Measurements from ENCODE around the gene LCOR.

The LCOR gene

DNA sequence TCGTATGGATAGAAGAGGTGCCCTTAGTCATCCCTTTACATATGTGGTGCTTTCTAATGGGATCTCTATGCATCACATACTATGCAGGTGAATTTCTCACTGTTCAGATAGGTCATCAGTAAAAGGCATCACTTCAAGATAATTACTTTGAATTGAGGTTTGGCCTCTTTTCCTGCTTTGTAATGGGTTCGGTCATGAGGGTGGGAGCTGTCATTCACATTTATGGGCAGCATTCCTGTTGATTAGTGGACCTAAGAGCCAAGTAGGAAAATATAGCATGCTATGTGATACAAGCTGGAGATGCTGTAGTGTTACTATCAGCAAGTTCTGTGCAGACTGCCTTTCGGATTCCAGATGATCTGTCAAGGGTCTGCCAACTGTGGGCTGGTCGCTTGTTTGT lies 156.3 kb downstream of the LCOR start:
- no peak for DNase-seq

- no peak for DNase-seq
These were observed 159.3 kb downstream of the LCOR start for GRCh38 chr10:96991313-96991841.

- no peak for DNase-seq
These were observed 160.6 kb downstream of the LCOR start for GRCh38 chr10:96992721-96993120.

- DNase-seq, result no peak
These were observed 163.8 kb downstream of the LCOR start for GRCh38 chr10:96995851-96996250.

GRCh38 chr10:96996275-96996965 lies 164.3 kb downstream of the LCOR start:
- no peak for DNase-seq

DNA sequence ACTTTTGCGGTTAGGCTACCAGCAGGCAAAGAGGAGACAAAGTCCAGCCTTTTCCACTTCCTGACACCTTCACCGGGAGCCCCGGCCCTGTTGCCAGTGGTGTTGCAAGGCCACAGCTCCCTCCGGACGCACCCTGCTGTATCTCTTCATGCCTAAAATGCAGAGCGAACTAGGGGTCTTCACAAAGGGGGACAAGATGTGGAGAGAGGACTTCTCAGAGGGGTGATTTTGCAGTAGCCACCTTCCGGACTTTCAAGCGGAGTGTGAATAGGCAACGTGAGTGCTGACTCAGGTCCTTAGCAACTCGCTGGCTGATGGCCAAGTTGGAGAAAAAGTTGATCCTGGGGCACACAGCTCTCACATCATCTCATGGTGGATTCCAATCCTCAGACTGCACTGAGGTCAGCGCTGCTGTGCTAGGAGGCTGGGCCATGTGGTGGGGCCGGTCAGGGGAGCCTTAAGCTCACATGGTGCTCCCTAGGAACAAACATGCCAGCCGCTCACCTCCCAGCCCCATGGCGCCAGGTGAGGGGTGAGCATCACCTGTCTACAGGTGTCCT lies 166.3 kb downstream of the LCOR start:
- no peak for DNase-seq

DNA sequence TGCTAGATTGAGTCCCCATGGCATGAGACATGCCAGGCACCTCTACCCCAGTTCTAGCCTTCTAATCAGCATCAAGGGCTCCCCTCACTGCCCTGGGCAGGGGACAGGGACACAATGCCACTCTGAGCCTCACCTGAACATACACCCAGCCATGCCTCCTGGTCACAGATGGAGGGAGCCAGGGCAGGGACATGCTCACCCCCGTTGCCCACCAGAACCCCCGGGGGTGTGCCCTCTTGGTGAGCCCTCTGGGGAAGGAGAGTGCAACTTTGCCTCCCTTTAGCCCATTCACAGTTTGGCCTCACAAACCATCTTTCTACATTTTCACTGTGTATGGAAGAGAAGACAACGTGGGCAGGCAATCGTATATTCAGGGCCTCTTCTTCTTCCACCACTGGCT lies 167.2 kb downstream of the LCOR start:
- no peak for DNase-seq

GRCh38 chr10:96999987-97000386 lies 167.9 kb downstream of the LCOR start:
- DNase-seq, result no peak

DNA sequence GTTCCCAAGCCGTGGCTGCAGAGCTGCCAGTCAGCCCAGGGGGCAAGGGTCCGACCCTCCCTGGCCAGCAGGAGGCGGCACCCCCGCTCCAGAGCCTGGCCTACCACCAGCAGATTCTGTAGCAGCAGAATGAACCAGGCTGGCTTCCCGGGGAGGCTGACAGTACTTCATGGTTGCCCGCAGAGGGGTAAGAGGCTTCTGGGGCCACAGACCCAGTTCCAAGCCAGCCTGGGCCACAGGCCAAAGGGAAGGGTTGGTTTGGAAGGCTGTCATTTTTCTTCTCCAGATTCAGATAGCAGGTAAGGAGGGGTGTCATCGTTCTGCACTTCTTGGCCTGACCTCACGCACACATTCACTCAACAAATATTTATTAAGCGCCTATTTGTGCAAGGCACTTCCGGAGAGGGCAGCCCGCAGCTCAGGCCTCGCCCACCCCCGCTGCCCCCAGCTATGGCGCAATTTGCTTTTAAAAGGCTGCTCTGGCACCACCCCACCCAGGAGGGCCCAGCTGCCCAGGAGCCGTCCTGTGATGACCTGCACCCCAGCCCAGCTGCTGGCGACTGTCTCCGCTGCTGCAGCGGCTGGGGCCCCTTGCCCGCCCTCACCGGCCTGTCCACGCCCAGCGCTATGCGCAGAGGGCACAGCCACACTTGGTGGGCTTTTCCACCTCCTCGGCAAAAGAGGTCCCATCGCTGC lies 168.5 kb downstream of the LCOR start:
- DNase-seq, result no peak

DNA sequence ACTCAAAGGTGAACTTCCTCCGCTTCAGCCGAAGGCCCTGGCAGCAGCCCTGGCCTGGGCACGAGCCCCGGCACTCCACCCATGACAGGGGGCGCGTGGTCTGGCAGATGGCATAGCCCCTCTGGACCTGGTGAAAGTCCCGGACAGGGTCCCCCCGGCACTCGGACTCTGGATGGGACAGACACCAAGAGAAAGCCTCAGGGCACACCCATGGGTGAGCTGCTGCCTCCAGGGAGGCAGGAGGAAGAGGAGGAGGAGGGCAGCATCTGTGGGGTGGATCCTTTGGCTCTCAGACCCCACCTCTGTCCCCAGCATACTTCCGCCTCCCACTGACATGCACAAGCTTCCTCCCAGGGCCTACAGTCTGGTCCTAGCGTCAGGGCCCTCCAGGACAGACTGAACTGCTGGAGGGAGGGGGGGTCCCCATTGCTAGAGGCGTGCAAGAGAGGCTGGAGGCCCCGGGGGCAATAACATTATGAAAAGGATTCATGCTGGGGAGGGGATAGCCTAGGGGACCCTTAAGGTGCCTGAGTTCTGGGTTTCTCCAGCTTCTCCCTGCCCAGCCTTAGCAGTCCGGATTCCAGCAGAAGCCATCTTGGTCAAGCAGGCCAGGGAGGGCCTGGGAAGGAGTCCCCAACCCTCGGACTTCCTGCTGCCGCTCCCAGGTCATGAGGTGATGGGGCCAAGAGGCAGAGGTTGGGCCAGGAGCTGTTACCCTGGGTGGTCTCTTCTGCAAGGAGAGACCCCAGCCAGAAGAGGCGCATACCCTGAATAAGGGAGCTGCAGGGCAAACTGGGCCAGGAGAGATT lies 169.3 kb downstream of the LCOR start:
- no peak for DNase-seq

DNA sequence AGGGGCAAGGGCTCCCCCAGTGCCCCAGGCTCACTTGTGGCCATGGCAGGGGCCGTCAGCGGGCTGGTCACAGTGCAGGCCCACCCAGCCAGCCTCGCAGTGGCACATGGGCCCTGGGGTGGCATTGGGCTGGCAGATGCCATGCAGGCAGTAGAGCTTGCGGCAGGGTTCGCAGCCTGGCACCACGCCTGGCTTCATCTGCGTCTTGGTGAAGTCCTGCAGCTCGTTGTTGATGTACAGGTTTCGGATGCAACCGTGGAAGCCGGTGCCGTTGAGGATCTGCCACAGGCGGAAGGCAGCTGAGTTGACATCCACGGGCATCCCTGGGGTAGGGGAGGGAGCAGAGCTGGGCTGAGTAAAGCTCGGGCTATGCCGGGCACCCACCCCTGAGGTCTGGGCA lies 170.6 kb downstream of the LCOR start:
- DNase-seq, result no peak

DNA sequence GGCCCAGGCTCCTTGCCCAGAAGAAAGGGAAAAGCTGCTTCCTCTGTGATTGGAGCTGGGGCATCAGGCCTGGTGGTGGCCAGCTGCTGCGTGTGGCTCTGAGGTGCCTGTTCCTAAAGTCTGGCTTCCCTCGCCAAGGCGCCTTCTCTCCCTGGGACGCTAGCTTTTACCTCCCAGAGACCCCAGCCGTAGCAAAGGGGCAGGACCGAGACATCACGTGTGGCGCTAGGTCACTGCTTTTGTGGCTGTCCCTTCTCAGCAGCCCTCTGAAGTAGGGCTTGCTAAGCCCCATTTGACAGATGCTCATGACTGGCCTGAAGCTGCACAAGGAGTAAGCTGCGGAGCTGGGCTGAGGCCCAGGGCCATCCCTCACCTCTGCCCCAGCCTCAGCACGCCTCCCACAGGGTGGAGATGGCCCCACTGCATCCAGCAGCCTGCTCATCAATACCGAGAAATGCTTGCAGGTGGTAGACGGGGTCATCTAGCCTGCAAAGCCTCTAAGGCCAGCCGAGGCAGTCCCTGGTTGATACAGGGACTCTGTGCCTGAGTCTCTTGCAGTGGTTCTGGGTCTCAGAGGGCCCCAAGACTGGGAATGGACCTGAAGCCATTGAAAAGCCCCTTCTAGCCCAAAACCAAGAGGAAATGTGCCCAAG lies 171.2 kb downstream of the LCOR start:
- no peak for DNase-seq

DNA sequence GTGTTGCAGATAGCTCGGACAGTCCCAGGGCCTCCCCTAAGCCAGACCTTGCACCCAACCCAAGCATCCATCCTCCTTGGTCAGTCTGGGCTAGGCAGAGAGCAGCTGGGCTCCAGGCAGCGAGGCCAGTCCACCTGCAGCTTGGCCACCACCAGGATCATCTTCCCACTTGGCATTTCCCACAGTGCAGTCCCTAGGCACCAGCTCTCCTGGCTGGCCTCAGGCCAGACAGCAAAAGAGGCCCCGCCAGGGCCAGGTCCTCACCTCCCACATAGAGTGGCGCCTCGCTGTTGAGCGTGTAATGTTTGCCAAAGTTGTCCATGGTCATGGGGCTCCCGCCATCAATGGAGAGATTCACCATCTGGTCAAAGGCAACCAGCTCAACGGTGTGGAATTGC lies 171.7 kb downstream of the LCOR start:
- DNase-seq, result no peak

DNA sequence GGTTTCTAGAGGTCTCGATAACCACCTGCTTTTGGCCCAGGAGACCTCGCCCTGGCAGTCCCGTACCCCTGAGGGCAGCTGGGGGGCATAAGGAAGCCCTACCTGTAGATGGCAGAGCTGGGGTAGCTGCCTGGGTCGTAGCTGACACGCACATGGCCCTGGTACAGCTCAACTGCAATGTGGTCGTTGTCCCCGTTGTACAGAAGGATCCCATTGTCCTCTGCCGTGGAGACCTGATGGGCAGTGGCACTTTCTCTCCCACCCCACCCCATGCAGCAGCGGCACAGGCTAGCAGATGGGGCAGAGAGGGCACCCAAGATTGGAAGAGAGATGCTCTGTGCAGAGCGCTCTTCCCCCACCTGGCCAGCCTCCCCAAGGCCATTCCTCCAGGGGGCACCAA lies 172.5 kb downstream of the LCOR start:
- DNase-seq, result no peak

DNA sequence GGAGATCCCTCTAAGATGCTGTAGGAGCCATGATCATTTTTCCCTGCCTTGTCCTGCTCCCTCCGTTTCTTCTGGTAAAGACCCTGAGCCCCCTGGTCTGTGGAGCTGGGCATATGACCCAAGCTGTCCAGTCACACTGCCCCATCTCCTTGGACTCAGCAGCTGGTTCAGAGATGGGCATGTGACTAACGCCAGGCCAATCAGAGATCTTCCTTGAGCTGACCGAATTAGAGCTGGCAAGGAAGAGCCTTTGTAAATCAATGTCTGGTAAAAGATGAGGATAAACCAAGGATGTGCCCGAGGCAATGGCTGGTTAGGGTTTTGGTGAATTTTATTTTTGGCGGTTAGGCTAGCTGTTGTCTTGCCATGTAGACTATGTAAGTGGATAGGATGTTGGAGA lies 173.3 kb downstream of the LCOR start:
- DNase-seq, result no peak

DNA sequence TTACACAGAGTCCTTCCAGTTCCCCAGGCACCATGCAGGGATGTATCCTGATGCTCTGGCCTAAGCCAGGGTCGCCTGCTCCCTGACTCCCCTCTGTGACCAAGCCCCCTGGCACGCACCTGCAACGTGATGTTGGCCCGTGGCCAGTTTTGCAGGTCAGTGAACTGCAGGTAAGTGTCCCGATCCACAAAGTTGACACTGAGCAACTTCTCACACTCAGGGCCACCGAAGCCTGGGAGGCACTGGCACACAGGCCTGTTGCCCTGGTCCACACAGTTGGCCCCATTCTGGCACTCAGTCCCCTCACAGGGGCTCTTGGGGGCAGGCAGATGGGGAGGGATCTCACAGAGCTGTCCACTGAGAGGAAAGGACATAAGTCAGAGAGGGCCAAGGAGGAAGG lies 174.3 kb downstream of the LCOR start:
- DNase-seq, result no peak

- DNase-seq, result no peak
These were observed 175.3 kb downstream of the LCOR start for GRCh38 chr10:97007417-97007816.

GRCh38 chr10:97010695-97011206 lies 178.7 kb downstream of the LCOR start:
- DNase-seq, result no peak

DNA sequence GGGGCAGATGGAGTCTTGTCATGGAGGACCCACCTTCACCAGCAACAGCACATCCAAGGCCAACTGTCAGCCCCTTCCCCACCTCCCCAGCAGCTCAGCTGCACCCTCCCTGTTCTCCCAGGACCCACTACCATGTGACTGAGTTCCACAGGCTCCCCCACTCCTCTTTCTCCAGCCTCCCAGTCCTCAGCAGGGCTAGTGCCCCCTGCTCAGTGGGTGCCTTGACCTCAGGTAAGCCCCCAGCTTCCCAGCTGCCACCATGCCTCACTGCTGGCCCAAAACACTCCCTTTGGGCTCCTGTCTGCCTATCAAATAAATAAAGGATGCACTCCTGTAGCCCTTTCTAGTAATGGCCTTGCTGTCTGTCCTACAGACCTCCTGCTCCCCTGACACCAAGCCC lies 179.3 kb downstream of the LCOR start:
- no peak for DNase-seq

DNA sequence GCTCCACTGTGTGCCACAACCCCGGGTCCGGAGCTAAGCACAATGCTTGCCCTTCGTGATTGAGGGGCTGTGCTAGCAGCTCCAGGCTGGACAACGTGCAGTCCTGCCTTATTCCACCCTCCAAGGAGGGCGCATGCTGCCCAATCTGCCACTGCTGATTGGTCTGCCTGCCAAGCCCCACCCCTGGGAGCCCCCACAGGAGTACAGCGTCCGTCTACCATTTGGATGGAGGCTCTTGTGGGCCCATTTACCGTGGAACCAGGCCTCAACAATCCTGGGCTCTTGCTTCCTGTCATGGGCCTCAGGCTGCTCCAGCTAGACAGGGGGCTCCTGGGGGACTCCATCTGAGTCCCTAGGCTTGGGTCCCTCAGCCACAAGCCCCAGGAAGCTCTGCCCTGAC lies 180.4 kb downstream of the LCOR start:
- no peak for DNase-seq

DNA sequence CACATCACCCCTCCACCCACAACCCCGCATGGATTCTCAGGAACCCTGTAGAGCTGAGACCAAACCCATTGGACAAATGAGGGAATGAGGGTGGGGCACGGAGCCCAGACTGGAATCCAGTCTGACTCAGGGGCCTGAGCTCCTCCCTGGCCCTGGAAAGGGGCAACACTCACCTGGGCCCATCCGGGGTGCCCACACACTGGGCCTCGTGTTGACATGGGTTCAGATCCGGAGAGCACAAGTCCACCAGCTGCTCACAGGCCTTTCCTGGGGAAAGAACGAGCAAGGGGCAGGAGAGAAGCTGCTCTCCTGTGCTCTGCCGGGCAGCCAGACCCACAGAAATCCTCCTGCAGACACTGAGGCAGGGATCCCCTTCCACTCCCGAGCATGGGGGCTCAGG lies 181.5 kb downstream of the LCOR start:
- no peak for DNase-seq

- no peak for DNase-seq
These were observed 181.9 kb downstream of the LCOR start for GRCh38 chr10:97013983-97014382.

DNA sequence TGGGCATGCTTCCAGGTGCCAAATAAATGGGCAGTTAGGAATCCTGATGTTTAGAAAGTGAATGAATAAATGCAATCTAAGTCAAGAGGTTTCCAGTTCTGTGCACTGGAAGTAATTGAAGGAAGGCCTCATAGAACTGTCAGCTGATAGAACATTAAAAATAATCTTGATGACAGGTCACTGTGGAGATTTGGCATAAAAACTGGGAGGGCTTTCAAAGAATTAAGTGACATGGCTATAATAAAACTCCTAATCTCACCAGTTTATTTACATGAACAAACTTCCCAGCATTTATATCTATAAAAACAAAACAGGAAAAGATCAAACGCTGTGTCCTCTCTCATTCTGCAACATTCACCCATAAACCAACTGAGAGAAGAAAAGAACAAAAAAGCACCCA lies 183.1 kb downstream of the LCOR start:
- DNase-seq, result no peak
